Measurements from ENCODE around the gene CDPF1. TPM values are rescaled to one million over a fixed set of nuclear protein-coding genes. Genes with fewer than 3 reads are reported as not detected.

Gene CDPF1
- polyA plus RNA-seq, 2 of the 4 experiments (the other 2 are of a cell fraction), result 8.9 to 9.6 TPM

DNA sequence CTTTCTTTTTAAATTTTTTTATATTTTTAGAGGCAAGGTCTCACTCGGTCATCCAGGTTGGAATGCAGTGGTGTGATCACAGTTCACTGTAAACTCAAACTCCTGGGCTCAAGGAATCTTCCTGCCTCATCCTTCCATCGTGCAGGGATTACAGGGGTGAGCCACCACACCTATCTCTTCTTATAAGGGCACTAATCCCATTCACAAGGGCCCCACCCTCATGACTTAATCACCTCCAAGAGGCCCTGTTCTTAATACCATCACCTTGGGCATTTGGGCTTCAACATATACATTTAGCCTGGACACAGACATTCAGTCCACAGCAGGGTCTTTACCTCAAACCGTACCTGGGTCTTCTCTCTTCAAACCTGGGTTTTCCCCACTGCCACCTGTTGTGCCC lies 42.1 kb upstream of the CDPF1 start:
- Histone ChIP-seq H3K4me3 (no peak overlapping the region), H3K4me1 (peaks cover 7% of the 10 kb centered on the region; the same call in 2 of the 3 replicates), H3K4me2 (no peak overlapping the region), H3K9me3 (no peaks in the 10 kb centered on the region), H3K27ac (no peak overlapping the region)
- TF ChIP-seq ESRRA (IDR thresholded peaks at IDR 0.05; ENCODE audit: borderline replicate concordance, low read length), result no peak
- no peak for TF ChIP-seq HOXA7 (CRISPR knock-in tag; IDR thresholded peaks at IDR 0.05)
- TF ChIP-seq, protein P1, sequence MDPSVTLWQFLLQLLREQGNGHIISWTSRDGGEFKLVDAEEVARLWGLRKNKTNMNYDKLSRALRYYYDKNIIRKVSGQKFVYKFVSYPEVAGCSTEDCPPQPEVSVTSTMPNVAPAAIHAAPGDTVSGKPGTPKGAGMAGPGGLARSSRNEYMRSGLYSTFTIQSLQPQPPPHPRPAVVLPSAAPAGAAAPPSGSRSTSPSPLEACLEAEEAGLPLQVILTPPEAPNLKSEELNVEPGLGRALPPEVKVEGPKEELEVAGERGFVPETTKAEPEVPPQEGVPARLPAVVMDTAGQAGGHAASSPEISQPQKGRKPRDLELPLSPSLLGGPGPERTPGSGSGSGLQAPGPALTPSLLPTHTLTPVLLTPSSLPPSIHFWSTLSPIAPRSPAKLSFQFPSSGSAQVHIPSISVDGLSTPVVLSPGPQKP (IDR thresholded peaks at IDR 0.05; ENCODE audit: low read depth, low read length), result no peak
- TF ChIP-seq PHF8 (IDR thresholded peaks at IDR 0.05; ENCODE audit: borderline replicate concordance, low read depth), result no peak
- TF ChIP-seq, protein P2, sequence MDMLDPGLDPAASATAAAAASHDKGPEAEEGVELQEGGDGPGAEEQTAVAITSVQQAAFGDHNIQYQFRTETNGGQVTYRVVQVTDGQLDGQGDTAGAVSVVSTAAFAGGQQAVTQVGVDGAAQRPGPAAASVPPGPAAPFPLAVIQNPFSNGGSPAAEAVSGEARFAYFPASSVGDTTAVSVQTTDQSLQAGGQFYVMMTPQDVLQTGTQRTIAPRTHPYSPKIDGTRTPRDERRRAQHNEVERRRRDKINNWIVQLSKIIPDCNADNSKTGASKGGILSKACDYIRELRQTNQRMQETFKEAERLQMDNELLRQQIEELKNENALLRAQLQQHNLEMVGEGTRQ (IDR thresholded peaks at IDR 0.05), result no peak
- no peak for TF ChIP-seq POLR2AphosphoS2 (conservative IDR thresholded peaks at IDR 0.05; ENCODE audit: low read length)
- TF ChIP-seq RAD21 (conservative IDR thresholded peaks at IDR 0.05 in 1 of 2, IDR thresholded peaks at IDR 0.05 in 1 of 2), result no peak
- no peak for TF ChIP-seq TFCP2L1 (CRISPR knock-in tag; IDR thresholded peaks at IDR 0.05)
- no peak for TF ChIP-seq HOXB13 (CRISPR knock-in tag; IDR thresholded peaks at IDR 0.05; ENCODE audit: low read depth)
- TF ChIP-seq, protein P3, sequence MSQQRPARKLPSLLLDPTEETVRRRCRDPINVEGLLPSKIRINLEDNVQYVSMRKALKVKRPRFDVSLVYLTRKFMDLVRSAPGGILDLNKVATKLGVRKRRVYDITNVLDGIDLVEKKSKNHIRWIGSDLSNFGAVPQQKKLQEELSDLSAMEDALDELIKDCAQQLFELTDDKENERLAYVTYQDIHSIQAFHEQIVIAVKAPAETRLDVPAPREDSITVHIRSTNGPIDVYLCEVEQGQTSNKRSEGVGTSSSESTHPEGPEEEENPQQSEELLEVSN (IDR thresholded peaks at IDR 0.05; ENCODE audit: borderline replicate concordance, low read depth), result no peak
- TF ChIP-seq FOSB (CRISPR knock-in tag; IDR thresholded peaks at IDR 0.05), result no peak
- no peak for TF ChIP-seq RFX5 (IDR thresholded peaks at IDR 0.05)
- TF ChIP-seq, protein P4, sequence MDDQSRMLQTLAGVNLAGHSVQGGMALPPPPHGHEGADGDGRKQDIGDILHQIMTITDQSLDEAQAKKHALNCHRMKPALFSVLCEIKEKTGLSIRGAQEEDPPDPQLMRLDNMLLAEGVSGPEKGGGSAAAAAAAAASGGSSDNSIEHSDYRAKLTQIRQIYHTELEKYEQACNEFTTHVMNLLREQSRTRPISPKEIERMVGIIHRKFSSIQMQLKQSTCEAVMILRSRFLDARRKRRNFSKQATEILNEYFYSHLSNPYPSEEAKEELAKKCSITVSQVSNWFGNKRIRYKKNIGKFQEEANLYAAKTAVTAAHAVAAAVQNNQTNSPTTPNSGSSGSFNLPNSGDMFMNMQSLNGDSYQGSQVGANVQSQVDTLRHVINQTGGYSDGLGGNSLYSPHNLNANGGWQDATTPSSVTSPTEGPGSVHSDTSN (IDR thresholded peaks at IDR 0.05), result no peak
- no peak for TF ChIP-seq TP53 (CRISPR knock-in tag; IDR thresholded peaks at IDR 0.05)
- 86% methylated on average over 3 of the region's 3 CpGs for WGBS (ENCODE audit: missing lambda C conversion rate)
- CTCF ChIA-PET, result no interaction called here
- POLR2A ChIA-PET, result no interaction called here
- FAIRE-seq (no peak), ATAC-seq (no peak), DNase-seq (ENCODE audit: low read depth in 1 of 2, low spot score in 1 of 2) (no peak)

DNA sequence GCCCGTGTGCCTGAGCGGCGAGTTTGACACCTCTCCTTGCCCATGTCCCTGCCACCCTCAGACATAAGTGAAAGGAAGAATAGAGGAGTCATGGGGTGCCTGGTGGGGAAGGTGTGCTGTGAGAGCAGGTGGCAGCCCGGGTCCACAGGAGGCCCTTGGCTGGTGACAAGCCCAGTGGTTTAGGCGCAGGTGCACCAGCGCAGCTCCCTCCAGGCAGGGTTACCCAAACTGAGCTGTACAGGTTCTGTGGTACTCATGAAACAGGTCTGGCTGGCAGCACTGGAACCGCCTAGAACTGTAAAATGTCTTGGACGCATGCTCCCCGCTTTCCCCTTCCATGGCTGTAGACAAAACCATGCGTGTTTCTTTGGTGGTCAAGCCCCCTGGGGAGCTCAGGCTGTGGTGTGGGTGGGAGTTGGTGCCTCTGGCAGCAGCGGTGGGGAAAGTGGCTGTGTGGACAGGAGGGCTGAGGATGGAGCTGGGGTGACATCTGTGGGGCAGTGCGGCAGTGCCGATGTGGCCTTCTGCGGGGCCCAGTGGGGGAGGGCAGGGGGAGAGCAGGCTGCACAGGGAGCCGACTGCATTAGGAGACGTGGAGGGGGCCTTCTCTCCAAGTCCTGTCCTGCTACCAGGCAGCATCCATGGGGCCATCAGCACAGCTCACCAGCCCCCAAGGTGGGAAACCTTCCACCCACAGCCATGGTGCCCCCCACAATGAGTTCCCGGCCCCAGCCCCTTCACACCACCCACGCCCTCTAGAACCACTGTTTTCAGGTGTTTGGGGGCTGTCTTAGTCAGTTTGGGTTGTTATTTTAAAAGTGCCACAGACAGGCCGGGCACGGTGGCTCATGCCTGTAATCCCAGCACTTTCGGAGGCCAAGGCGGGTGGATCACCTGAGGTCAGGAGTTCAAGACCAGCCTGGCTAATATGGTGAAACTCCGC lies 41.0 kb upstream of the CDPF1 start:
- Histone ChIP-seq H3K4me2 (no peak overlapping the region), H3K9me3 (no peaks in the 10 kb centered on the region), H3K4me3 (no peak overlapping the region), H3K27ac (no peak overlapping the region), H3K4me1 (peaks cover 7% of the 10 kb centered on the region; the same call in 2 of the 3 replicates)
- WGBS (ENCODE audit: missing lambda C conversion rate), result 92% methylated on average over 19 of the region's 23 CpGs
- DNase-seq (ENCODE audit: low read depth in 1 of 2, low spot score in 1 of 2) (no peak), FAIRE-seq (no peak), ATAC-seq (no peak)
- ChIA-PET CTCF (interaction anchor here (1.7 kb wide), 1 partner anchor 169 kb away, joined by 6 read pairs; no protein-coding TSS in a partner anchor), POLR2A (no interaction called here)
- TF ChIP-seq RNF2 (IDR thresholded peaks at IDR 0.05; ENCODE audit: borderline replicate concordance, low read depth), result no peak
- no peak for TF ChIP-seq JUNB (IDR thresholded peaks at IDR 0.05)
- TF ChIP-seq MAZ (IDR thresholded peaks at IDR 0.05; ENCODE audit: borderline replicate concordance, low read depth, low read length), result no peak
- TF ChIP-seq, protein P5, sequence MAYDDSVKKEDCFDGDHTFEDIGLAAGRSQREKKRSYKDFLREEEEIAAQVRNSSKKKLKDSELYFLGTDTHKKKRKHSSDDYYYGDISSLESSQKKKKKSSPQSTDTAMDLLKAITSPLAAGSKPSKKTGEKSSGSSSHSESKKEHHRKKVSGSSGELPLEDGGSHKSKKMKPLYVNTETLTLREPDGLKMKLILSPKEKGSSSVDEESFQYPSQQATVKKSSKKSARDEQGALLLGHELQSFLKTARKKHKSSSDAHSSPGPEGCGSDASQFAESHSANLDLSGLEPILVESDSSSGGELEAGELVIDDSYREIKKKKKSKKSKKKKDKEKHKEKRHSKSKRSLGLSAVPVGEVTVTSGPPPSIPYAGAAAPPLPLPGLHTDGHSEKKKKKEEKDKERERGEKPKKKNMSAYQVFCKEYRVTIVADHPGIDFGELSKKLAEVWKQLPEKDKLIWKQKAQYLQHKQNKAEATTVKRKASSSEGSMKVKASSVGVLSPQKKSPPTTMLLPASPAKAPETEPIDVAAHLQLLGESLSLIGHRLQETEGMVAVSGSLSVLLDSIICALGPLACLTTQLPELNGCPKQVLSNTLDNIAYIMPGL (CRISPR knock-in tag; IDR thresholded peaks at IDR 0.05; ENCODE audit: borderline replicate concordance), result no peak
- TF ChIP-seq HEYL (CRISPR knock-in tag; IDR thresholded peaks at IDR 0.05), result no peak
- no peak for TF ChIP-seq RARB (CRISPR knock-in tag; IDR thresholded peaks at IDR 0.05)
- TF ChIP-seq MYC (IDR thresholded peaks at IDR 0.05; ENCODE audit: borderline replicate concordance, low read length), result no peak
- TF ChIP-seq NPAS2 (CRISPR knock-in tag; IDR thresholded peaks at IDR 0.05; ENCODE audit: borderline replicate concordance), result no peak
- TF ChIP-seq ESRRA (IDR thresholded peaks at IDR 0.05; ENCODE audit: borderline replicate concordance, low read length), result no peak
- TF ChIP-seq KDM5A (IDR thresholded peaks at IDR 0.05), result no peak
- no peak for TF ChIP-seq SMC3 (IDR thresholded peaks at IDR 0.05)
- TF ChIP-seq POLR2A (IDR thresholded peaks at IDR 0.05; ENCODE audit: low read length), result no peak
